KBM-7 (cell line): ENCODE results near the gene SULF2.

ENCODE experiments used
- DNase-seq: peaks from one replicate; pipeline ENCODE4 v3.0.0-alpha.2; 2015
- in situ Hi-C: fragments of 300-500 bp; cut with MboI; formaldehyde crosslinking; loops from 2 replicates; pipeline ENCODE4 v1.14.3; 2020; ENCODE audit warnings: low sequenced_read_pairs, low pct_unique_long_range_greater_than_20kb, mixed read lengths

The SULF2 gene

GRCh38 chr20:47789081-47789763, 3.9 kb upstream of the SULF2 start:
- in situ Hi-C loops, result no loop called here
- no peak for DNase-seq

DNA sequence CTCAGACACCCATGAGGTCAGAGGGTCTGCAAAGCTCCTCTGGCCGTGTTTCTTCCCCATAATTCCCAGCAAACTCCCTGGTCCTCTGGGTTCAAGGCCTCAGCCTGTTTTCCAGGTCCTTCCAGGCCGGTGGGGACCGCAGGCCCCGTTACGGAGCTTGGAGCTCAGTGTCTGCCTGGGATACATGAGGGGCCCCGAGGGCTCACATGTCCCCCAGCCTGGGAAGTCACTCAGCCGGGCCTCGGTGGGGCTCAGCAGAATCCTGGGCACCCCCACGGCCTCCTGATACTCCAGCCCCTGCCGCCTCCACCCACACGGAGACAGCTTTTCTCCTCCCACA, 3.4 kb upstream of the SULF2 start:
- no peak for DNase-seq
- in situ Hi-C loops, result no loop called here

DNA sequence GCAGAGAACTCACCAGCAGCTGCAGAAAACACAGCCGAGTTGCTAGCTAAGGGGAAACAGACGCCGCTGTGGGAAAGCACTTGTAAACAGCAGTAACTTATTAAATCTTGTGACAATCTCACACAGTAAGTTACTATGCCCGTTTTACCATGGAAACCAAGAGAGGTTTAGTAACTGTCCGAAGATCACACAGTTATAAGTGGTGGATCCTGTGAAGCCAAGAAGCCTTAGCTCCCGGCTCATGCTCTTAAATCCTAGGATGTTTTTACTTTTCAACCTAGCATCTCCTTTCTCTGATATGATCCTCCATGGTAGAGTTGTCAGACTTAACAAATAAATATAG, 1.5 kb upstream of the SULF2 start:
- no peak for DNase-seq
- in situ Hi-C loops, result no loop called here

GRCh38 chr20:47785854-47786764, 828 bp upstream of the SULF2 start:
- DNase-seq, result peak; percentile 25
- in situ Hi-C loops, result no loop called here

- peak; percentile 16 for DNase-seq
- in situ Hi-C loops, result no loop called here
These were observed 526 bp downstream of the SULF2 start for GRCh38 chr20:47784599-47785310.

DNA sequence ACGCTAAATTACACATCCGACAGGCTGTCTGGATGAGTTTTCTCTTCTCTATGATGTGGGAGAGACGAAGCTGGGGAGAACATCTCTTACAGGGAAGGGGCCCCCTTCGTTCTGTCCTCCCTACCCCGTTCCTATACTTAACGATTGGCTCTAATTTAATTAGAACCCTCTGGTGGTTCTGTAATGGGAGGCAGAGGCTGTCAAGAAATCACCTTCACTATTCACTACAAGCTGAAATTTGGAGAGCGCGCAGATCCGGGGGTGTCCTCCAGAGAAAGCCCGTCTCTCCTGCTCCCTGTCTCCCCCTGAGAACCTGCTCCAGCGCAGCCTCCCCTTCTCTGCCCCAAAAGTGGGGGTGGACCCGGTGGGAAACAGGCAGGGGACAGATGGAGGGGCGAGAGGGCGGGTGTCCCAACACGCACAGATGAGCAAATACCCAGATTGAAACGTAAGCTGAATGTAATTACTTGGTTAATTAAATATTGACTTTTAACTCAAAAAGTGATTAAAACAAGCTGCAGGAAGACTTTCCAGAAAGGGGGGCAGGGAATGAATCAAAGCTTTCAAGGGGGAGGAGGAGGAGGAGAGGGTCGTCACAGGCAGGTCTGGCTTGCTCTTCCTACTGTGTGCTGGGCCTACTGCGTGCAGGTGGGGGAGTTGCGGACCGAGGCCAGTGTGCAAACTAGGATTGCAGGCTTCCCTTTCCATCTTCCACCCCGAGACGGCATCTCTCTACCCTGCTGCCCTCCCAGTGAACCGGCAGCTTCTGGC, 1.3 kb downstream of the SULF2 start:
- no peak for DNase-seq
- in situ Hi-C loops, result no loop called here

DNA sequence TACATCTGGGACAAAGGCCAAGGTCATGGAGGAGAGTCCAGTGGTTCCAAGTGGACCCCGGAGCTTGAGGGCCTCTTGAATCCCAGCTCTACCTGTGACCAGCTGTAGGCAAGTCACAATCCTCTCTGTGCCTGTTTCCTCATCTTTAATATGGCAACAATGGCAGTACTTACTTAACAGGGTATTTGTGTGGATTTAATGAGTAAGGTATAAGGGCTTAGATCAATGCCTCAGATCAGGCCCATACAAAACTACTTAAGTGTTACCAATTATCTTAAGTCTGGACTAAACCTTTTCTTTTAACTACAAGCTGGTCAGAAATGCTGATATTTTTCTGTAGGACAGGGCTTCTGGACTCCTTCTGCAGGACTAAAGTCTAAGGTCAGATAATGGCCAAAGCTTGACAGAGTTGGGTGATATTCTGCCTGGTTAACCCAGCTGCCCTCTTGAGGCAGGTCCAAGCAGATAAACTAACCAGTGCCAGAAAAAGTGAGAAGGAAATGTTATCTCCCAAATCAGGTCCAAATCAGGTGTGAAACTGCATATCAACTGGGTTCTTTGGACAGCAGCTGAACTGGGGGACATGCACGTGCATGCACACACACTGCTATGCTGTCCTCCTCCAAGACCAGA, 2.2 kb downstream of the SULF2 start:
- DNase-seq, result no peak
- in situ Hi-C loops, result no loop called here

DNA sequence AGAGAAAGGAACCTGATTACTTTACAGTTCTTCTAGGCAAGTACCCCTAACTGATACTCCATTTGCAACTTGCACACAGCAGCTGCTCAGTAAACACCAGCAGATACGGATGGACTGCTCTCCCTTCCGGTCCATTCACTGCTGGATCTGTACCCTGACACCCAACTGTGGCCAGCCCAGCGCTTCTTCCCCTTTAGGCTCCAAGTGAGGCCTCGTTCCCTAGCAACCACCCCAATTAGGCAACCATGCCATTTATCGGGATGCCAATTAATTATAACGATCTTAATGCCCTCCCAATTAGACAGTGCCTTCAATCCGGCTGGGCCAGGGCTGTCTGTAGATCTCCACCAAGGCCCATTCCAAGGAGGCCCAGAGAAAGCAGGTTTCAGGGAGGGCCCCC, 3.2 kb downstream of the SULF2 start:
- in situ Hi-C loops, result no loop called here
- DNase-seq, result no peak

DNA sequence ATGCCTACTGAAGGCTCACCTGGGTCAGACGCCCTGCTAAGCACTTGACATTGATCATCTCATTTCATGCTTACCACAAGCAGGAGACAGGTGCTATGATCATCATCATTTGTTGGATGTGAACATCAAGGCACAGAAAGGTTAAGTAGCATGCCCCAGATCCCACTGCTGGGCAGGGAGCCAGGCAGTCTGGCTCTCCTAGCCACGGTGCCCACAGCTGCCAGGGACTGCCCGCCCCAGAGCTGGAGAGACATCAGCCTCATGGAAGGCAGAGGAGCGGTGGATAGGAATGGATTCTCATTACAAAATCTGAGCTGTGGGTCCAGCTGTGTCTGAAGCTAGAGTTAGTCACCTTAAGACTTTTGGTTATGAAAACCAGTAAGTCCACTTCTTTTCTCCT, 3.6 kb downstream of the SULF2 start:
- no peak for DNase-seq
- in situ Hi-C loops, result no loop called here

- in situ Hi-C loops, result no loop called here
- DNase-seq, result no peak
These were observed 4.4 kb downstream of the SULF2 start for GRCh38 chr20:47780720-47781389.

DNA sequence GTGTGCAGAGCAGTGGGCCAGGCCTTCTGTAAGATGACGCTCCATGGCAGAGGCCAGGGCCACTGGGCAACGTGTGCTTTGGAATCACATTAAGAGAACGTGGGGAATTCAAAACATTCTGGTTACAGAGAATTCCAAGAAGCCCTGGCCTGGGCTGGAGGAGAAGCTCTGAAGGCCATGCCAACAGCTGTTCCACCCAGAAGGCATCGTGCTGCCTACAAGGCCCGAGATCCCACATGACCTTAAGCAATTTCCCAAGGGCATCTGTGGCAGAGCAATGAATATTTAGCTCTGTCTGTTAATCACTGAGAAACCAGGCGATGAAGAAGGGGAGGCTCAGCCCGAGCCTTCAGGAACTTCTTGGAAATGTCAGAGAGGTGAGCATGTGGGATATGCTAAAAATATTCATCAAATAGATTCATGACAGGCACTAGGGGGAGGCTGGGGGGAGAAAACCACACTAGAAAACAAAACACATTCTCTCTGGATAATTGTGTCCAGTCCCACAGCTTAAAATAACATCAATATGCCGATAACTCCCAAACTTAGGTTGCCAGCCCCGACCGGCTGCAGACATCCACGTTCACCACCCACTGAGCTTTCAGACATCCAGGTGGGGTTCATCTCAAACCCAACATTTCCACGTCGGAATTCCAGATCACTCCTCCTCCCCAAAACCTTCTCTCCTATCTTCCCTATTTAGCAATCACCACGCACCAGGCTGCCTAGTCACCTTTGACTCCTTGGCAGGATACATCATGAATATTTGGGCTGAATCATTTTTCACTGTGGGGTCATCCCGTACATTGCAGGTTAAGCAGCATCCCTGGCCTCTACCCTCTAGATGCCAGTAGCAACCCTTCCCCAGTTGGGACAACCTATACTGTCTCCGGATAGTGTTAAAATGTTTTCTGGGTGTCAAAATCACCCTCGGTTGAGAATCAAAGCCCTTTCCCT, 6.6 kb downstream of the SULF2 start:
- DNase-seq, result no peak
- in situ Hi-C loops, result no loop called here

- in situ Hi-C loops, result no loop called here
These were observed 8.1 kb downstream of the SULF2 start for GRCh38 chr20:47777220-47777619.

DNA sequence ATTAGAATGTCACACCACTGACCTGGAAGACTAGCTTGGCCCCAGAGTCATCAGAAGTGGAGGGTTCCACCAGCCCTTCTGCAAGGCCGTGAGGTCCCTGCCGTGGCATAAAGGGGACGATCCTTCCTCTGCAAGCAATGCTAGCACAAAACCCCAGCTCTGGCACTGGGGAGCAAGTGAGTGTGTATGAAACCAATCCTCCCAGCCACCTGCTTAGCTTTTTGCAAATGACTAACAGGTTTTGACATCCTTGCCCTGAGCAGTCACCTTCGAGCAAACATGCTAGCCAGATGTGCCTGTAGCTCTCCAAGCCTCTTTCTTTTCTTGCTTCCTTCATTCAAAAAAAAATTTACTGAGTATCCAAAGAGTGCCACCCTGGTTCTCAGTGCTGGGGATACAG, 8.6 kb downstream of the SULF2 start:
- in situ Hi-C loops, result no loop called here
- DNase-seq, result no peak

More at GRCh38 chr20:47777220-47777619, 8.1 kb downstream of the SULF2 start:
- DNase-seq, result no peak

GRCh38 chr20:47775841-47776240, 9.4 kb downstream of the SULF2 start:
- in situ Hi-C loops, result no loop called here
- DNase-seq, result no peak

DNA sequence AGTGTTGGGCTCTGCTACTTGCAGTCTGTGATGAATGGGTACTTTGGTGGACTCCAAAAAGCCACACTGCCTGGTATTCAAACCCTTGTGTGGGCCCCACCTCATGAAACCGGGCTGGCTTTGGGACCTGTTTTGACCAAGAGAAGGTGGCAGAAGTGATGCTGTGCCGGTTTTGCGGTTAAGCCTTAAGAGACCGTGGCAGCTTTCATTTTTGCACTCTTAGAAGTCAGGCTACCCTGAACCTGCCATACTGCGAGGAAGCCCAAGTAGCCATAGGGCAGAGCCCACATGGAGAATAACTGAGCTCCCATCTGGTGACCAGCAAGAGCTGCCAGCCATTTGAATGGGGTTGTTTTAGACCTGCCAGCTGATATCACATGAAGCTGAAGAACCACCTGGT, 10.2 kb downstream of the SULF2 start:
- DNase-seq, result no peak

DNA sequence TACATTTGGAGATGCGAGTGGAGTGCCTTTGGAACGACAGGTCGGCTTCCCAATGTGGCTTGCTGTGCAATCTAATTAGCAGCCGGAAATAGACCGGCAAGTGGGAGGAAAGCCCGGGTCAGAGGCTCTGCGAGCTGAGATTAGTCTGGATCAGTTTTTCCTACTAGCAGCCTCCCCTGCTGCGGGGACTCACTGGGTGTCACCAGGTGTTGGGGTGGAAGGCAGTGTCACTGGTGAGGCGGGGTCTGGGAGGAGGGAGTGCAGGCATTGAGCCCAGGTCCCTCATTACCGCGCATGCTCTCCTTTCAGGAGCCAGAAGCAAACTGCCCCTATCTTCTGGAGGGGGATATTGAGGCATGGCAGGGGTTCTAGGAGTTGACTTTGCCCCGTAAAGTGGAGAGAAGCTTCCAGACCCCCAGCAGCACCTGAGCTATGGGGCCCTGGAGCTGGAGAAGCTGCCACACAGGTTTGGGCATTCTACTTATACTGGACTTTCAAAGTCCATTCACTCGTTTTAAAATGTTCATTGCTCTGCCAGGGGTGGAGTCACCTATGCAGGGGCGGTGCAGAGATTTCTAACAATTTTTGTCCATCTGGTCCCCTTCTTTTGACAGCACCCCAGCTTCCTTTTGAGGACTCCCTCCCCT, 11.0 kb downstream of the SULF2 start:
- in situ Hi-C loops, result no loop called here
- no peak for DNase-seq

More for the DNA sequence above, 10.2 kb downstream of the SULF2 start:
- in situ Hi-C loops, result no loop called here

DNA sequence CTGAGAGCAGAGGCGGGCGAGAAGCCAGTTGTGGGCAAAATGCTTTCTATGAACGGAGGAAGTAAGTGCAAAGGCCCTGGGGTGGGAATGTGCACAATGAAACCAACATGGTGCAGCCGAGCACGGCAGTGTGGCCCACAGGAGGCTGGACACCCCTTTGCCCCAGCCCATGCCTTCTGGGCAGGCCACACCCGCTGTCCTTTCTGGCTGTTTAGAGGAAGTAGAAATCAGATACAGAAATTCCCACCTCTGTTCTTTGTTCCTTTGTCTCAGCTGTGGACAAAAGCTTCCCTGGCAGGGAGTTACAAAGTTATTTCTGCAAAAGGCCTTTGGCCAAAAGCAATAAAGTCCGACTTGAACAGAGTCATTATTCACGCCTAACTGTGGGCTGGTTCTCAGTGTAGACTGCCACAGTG, 11.9 kb downstream of the SULF2 start:
- DNase-seq, result no peak
- in situ Hi-C loops, result no loop called here
